K562 (cell line): ENCODE data around the gene TUT1. TPM values are rescaled to one million over a fixed set of nuclear protein-coding genes. Genes with fewer than 3 reads are reported as not detected.

Source experiments
- AFF1 ChIP-seq, 2 experiments: fragments of 450-650 bp; IDR thresholded peaks; 2 replicates each; pipeline ENCODE4 v1.6.1; 2018; ENCODE audit warnings: mild to moderate bottlenecking in 2 of 2, low read depth in 1 of 2; ENCODE audit not compliant: partially characterized antibody in 2 of 2
- CHD7 ChIP-seq: fragments of 200-600 bp; sonication (generic); IDR thresholded peaks from one replicate; pipeline ENCODE4 v1.6.1; 2012; ENCODE audit warnings: mild to moderate bottlenecking, low read depth, low read length, inconsistent platforms
- E2F5 ChIP-seq: sonication (generic); formaldehyde crosslinking; IDR thresholded peaks from 2 replicates; pipeline ENCODE4 v1.8.0; 2022; ENCODE audit warnings: mild to moderate bottlenecking, missing genetic modification reagents
- ETV5 ChIP-seq: sonication (generic); formaldehyde crosslinking; IDR thresholded peaks from 2 replicates; pipeline ENCODE4 v1.4.0; 2020; ENCODE audit warnings: low read depth, mild to moderate bottlenecking, missing genetic modification reagents
- NCOR1 ChIP-seq: fragments of 450-650 bp; IDR thresholded peaks from 2 replicates; pipeline ENCODE4 v1.6.1; 2016; ENCODE audit warnings: mild to moderate bottlenecking, moderate library complexity
- ZNF639 ChIP-seq, 2 experiments: fragments of 200-800 bp in 1 of 2; sonication (Bioruptor generic) in 1 of 2; sonication (generic) in 1 of 2; formaldehyde crosslinking in 1 of 2; IDR thresholded peaks in 1 of 2; conservative IDR thresholded peaks in 1 of 2; 2 replicates each; pipeline versions ENCODE4 v1.5.0 to v1.6.1; 2016 to 2020; ENCODE audit warnings: missing compliant biosample characterization in 1 of 2, missing genetic modification characterization in 1 of 2, missing genetic modification reagents in 1 of 2
- polyA plus RNA-seq, 8 experiments: library from polyadenylated mRNA; depleted of rRNA in 4 of 8; stranded (reverse) in 5 of 8; unstranded in 3 of 8; fragments of >200 nt; fragmentation: Nextera tagmentation in 2 of 8; fragmentation: Illumina TruSeq in 1 of 8; extraction: Ambion mirVana in 2 of 8; extraction: Trizol in 1 of 8; gene quantifications; 2 replicates each; pipeline versions ENCODE4 v1.2.1 to v1.2.3, GENCODE V29; 2011 to 2014; ENCODE audit warnings: inconsistent platforms in 1 of 8, missing spikeins in 1 of 8
- total RNA-seq, 7 experiments: library from RNA; depleted of rRNA in 6 of 7; stranded (reverse); fragments of >200 nt in 6 of 7; fragmentation: Illumina TruSeq in 2 of 7; extraction: Trizol in 2 of 7; gene quantifications; 2 replicates each; pipeline versions ENCODE4 v1.2.1 to v1.2.3, GENCODE V29; 2011 to 2021; ENCODE audit warnings: low replicate concordance in 1 of 7

The TUT1 gene
- total and polyA plus RNA-seq, 9 of the 15 experiments (the other 6 are each of a cell fraction or from before 2014, with no cell fraction given) = 0.66 to 44.3 (median 15.7) TPM

- peak in 1 of 2 experiments; percentile 87; a peak in 1 of 4 replicates for TF ChIP-seq ZNF639 (CRISPR knock-in tag; conservative IDR thresholded peaks at IDR 0.05 in 1 of 2, IDR thresholded peaks at IDR 0.05 in 1 of 2)
- no peak for TF ChIP-seq E2F5
- TF ChIP-seq ETV5 (CRISPR knock-in tag) = peak; percentile 63; the same call in 1 of the 2 replicates
- no peak for TF ChIP-seq CHD7
- TF ChIP-seq AFF1 (IDR thresholded peaks at IDR 0.05; ENCODE audit: low read depth in 1 of 2, partially characterized antibody in 2 of 2) = no peak
- no peak for TF ChIP-seq NCOR1
Observed at GRCh38 chr11:62601372-62602140, 10.2 kb upstream of the TUT1 start, which contains the start of gene MTA2 (continued).
